ENCODE results near the gene RIN3. TPM values are rescaled to one million over a fixed set of nuclear protein-coding genes. Genes with fewer than 3 reads are reported as not detected.
A peak's percentile ranks its signal among the peaks of the same experiment; 100 is the strongest.

Gene RIN3
- total RNA-seq, 1 donor from 2014 or later, result 12.7 TPM

DNA sequence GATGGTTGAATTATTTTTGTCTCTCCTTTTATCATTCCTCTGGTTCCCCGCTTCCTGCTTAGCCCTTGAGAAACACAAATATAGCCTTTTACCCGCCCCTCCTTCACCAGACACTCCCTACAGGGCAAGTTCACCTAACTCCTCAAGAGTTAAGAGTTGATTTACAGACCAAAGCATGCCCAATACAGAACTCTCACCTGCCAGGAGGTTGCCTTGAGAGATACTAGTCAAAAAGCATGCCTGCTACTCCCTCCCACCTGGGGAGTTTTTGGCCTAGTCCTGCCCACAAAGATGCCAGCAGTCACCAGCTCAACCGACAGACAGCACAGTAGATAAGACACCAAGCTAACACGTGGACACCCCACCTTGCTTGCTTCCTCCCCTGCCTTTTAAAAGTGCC, 223.6 kb downstream of the RIN3 start:
- peak overlapping the region; percentile 6 for H3K4me3 Mint-ChIP-seq

DNA sequence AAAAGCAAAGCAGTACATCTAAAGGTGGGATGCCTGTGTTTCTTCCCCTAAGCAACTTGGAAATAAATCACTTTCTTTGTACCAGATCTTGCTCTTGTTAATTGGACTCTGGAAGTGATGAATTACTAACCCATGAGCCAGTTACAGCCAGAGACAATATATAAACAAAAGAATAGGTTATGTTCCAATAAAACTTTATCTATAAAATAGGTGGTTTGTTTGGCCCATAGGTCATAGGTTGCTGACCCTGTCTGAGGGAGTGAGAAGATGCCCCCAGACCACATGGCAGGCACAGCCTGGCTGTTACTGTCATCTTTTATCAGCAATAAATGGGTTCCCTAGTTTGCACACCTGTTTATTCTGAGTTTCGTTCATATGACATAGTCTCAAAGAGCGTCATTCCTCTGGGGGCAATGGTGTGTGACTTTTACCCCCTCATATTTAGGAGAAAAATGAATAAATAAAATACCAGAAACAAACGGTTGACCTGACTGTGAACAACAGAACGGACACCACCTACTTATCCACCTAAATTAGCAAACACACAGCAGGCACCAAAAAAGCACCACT, 224.1 kb downstream of the RIN3 start:
- DNase-seq (ENCODE audit: low read depth, low spot score), result no peak
- no peaks in the 10 kb centered on the region for H3K27me3 Mint-ChIP-seq (ENCODE audit: low read depth)
- H3K27ac Mint-ChIP-seq (ENCODE audit: unreplicated experiment), result no peak overlapping the region
- H3K36me3 Mint-ChIP-seq (ENCODE audit: low read depth), result peaks cover 7% of the 10 kb centered on the region
- no peak overlapping the region for H3K4me3 Mint-ChIP-seq
- TF ChIP-seq, protein P1, sequence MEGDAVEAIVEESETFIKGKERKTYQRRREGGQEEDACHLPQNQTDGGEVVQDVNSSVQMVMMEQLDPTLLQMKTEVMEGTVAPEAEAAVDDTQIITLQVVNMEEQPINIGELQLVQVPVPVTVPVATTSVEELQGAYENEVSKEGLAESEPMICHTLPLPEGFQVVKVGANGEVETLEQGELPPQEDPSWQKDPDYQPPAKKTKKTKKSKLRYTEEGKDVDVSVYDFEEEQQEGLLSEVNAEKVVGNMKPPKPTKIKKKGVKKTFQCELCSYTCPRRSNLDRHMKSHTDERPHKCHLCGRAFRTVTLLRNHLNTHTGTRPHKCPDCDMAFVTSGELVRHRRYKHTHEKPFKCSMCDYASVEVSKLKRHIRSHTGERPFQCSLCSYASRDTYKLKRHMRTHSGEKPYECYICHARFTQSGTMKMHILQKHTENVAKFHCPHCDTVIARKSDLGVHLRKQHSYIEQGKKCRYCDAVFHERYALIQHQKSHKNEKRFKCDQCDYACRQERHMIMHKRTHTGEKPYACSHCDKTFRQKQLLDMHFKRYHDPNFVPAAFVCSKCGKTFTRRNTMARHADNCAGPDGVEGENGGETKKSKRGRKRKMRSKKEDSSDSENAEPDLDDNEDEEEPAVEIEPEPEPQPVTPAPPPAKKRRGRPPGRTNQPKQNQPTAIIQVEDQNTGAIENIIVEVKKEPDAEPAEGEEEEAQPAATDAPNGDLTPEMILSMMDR (conservative IDR thresholded peaks at IDR 0.05), result no peak
- no peaks in the 10 kb centered on the region for H3K9me3 Mint-ChIP-seq
- H3K4me1 Mint-ChIP-seq, result no peaks in the 10 kb centered on the region

More for the DNA sequence above, 223.6 kb downstream of the RIN3 start:
- no peak overlapping the region for H3K27ac Mint-ChIP-seq (ENCODE audit: unreplicated experiment)
- no peaks in the 10 kb centered on the region for H3K4me1 Mint-ChIP-seq
- H3K9me3 Mint-ChIP-seq, result peaks cover 2% of the 10 kb centered on the region
- H3K27me3 Mint-ChIP-seq (ENCODE audit: low read depth), result no peaks in the 10 kb centered on the region
- no peak for DNase-seq (ENCODE audit: low read depth, low spot score)
- peaks cover 12% of the 10 kb centered on the region for H3K36me3 Mint-ChIP-seq (ENCODE audit: low read depth)
- TF ChIP-seq, protein P1 (conservative IDR thresholded peaks at IDR 0.05), result no peak

Other genes starting within 250 kb of the RIN3 start
- 0.26 TPM in 1 of 2 replicates, not detected in the other for gene SLC24A4, start 190.6 kb upstream of the RIN3 start, total RNA-seq
- 35.3 and 37.0 TPM in 2 replicates for gene LGMN, start 234.8 kb downstream of the RIN3 start, total RNA-seq

All from neural crest cell (in vitro differentiated cells).